ENCODE data around the gene SHC4. TPM values are rescaled to one million over a fixed set of nuclear protein-coding genes. Genes with fewer than 3 reads are reported as not detected.

SHC4 gene, protein sequence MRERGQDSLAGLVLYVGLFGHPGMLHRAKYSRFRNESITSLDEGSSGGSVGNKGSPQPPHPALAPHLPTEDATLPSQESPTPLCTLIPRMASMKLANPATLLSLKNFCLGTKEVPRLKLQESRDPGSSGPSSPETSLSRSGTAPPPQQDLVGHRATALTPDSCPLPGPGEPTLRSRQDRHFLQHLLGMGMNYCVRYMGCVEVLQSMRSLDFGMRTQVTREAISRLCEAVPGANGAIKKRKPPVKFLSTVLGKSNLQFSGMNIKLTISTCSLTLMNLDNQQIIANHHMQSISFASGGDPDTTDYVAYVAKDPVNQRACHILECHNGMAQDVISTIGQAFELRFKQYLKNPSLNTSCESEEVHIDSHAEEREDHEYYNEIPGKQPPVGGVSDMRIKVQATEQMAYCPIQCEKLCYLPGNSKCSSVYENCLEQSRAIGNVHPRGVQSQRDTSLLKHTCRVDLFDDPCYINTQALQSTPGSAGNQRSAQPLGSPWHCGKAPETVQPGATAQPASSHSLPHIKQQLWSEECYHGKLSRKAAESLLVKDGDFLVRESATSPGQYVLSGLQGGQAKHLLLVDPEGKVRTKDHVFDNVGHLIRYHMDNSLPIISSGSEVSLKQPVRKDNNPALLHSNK
- total RNA-seq (1 to 10 TPM in 1 of 5 experiments, not detected in 4; 1.2 TPM), polyA plus RNA-seq (not detected), total RNA-seq (0.40 reads per million)

DNA sequence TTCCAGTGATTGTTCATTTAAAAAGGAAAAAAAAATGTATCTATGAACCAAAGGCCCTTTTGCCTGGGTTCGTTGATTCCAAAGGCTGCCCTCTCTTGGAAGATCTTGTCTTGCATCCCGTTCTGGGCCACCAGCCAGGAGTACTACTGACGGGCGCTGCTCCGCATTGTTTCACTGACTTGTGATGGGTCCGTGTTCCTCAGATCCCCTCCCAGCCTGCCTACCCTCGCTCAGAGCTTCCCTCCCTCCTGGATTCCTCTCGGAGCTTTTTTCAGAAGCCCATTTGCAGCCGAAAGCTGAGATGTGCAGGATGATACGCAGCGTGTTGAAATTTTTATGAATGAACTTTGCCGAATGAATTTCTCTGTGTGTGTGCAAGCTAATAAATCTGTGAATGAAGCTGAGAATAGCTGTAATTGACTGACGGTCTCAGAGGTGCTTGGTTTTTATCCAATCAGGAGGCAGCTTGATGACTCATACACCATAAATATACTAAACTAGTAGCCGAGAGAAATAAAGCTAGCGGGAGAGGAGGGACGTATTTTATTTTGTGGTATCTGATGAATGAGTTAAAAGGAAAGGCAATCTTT is at the start of gene SHC4:
TSS of gene SHC4 (minus strand) at position 396 of the 590 bp plus-strand sequence. CDS start 904 bp downstream, outside the sequence.
- peak within 1 kb of the TSS in 3 of 9 donors; percentile 41 to 68 (median 56) for H3K27ac Mint-ChIP-seq
- ATAC-seq, result peak; percentile 64

DNA sequence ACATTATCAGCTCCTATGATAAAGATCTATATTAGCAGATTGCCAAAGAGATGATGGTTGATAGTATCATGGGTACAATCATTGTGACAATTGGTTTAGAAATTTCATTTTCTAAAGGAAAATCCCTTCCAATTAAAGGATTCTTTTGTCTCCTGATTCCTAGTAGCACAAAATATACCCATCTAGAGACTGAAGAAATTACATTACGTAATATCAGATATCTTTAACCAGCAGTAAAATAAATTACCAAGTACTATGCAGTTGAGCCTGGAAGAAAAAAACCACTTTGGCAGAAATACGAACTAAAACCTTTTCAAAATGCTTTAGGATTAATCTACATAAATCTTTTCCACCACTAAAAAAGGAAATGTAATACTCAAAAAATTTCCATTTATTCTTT is 35.6 kb upstream of the SHC4 start:
- Mint-ChIP-seq H3K27me3 (no peaks in the 10 kb centered on the region), H3K36me3 (peaks cover 17 to 69% (median 47%) of the 10 kb centered on the region in 5 donors), H3K9me3 (peaks cover 0 to 17% (median 2%) of the 10 kb centered on the region in 11 donors), H3K4me3 (no peak overlapping the region), H3K4me1 (peaks cover 0 to 3% (median 0%) of the 10 kb centered on the region in 7 donors), H3K27ac (no peak overlapping the region)
- Histone ChIP-seq H3K9me3 (ENCODE audit: control insufficient read depth in 2 of 3, low read length in 3 of 3) (no peaks in the 10 kb centered on the region), H3K4me3 (ENCODE audit: low read length) (no peak overlapping the region), H3K27ac (ENCODE audit: low read depth, low read length) (no peak overlapping the region), H3K4me1 (ENCODE audit: control insufficient read depth in 2 of 2, insufficient read depth in 2 of 2, low read length in 2 of 2) (no peaks in the 10 kb centered on the region), H3K27me3 (ENCODE audit: control insufficient read depth in 2 of 2, insufficient read depth in 2 of 2, low read length in 2 of 2) (no peaks in the 10 kb centered on the region), H3K36me3 (ENCODE audit: control insufficient read depth in 2 of 3, insufficient read depth in 3 of 3, low read length in 3 of 3) (peaks cover 6 to 52% (median 8%) of the 10 kb centered on the region in 3 experiments)
- POLR2A ChIA-PET, result no interaction called here
- CTCF ChIA-PET, result no interaction called here
- DNase-seq, result no peak
- ATAC-seq, result no peak
- intact Hi-C loops (cut with micrococcal nuclease), result no loop called here

More for the DNA sequence above, at the start of gene SHC4:
- H3K27me3 ChIP-seq (ENCODE audit: control insufficient read depth in 2 of 2, insufficient read depth in 2 of 2, low read length in 2 of 2), result peaks cover 0 to 18% of the 10 kb centered on the region in 2 donors
- peak within 1 kb of the TSS; percentile 68 to 91 (median 84) for H3K4me3 Mint-ChIP-seq
- H3K4me1 Mint-ChIP-seq, result peaks cover 15 to 41% (median 21%) of the 10 kb centered on the region in 7 donors
- H3K36me3 ChIP-seq (ENCODE audit: control insufficient read depth in 2 of 3, insufficient read depth in 3 of 3, low read length in 3 of 3), result no peaks in the 10 kb centered on the region
- intact Hi-C loops (cut with micrococcal nuclease), result loop anchor here in 1 of 2 donors (2.0 to 10.0 kb wide), 5 partner anchors 36 to 1391 kb away; partner anchors contain the start of genes CEP152, DUT and GABPB1
- peak in 4 of 9 donors; percentile 21 to 37 (median 32) for DNase-seq
- ChIA-PET CTCF (interaction anchor here (1.2 to 3.0 kb wide), 2 partner anchors 12 to 101 kb away, joined by 3 to 16 read pairs; no protein-coding TSS in a partner anchor), POLR2A (interaction anchor here (0.7 kb wide), 1 partner anchor 215 kb away, joined by 3 read pairs; no protein-coding TSS in a partner anchor)
- H3K4me3 ChIP-seq (ENCODE audit: low read length), result peak within 1 kb of the TSS; percentile 58
- no peak within 1 kb of the TSS for H3K27ac ChIP-seq (ENCODE audit: low read depth, low read length)
- peaks cover 0 to 3% (median 0%) of the 10 kb centered on the region in 11 donors for H3K9me3 Mint-ChIP-seq
- peaks cover 13 to 65% (median 44%) of the 10 kb centered on the region in 5 donors for H3K27me3 Mint-ChIP-seq
- peaks cover 17 to 23% of the 10 kb centered on the region in 2 donors for H3K4me1 ChIP-seq (ENCODE audit: control insufficient read depth in 2 of 2, insufficient read depth in 2 of 2, low read length in 2 of 2)
- H3K9me3 ChIP-seq (ENCODE audit: control insufficient read depth in 2 of 3, low read length in 3 of 3), result no peaks in the 10 kb centered on the region
- peaks cover 0 to 7% (median 0%) of the 10 kb centered on the region in 5 donors for H3K36me3 Mint-ChIP-seq

DNA sequence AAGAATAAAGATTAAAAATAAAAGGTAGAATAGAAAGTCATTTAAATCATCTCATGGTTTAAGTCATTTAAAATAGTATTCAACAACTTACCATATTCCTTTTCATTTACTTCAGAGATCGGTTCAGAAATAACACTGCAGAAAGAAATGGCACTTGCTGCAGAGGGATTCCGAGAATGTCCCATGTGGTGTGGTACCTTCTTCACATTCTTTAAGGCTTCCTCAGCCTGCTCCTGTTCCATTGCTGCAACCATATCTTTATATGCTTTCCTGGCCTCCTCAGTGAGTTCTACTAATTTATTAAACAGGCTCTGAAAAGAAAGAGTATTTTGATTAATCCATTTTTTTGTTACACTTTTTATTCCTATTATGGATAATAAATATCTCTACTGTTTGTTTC is 32.6 kb upstream of the SHC4 start:
- peaks cover 6 to 76% (median 13%) of the 10 kb centered on the region in 3 experiments for H3K36me3 ChIP-seq (ENCODE audit: control insufficient read depth in 2 of 3, insufficient read depth in 3 of 3, low read length in 3 of 3)
- peaks cover 18 to 72% (median 41%) of the 10 kb centered on the region in 5 donors for H3K36me3 Mint-ChIP-seq
- H3K27ac ChIP-seq (ENCODE audit: low read depth, low read length), result no peak overlapping the region
- CTCF ChIA-PET, result no interaction called here
- DNase-seq (no peak), ATAC-seq (no peak)
- no peaks in the 10 kb centered on the region for H3K9me3 Mint-ChIP-seq
- no peaks in the 10 kb centered on the region for H3K27me3 ChIP-seq (ENCODE audit: control insufficient read depth in 2 of 2, insufficient read depth in 2 of 2, low read length in 2 of 2)
- peaks cover 0 to 3% (median 0%) of the 10 kb centered on the region in 7 donors for H3K4me1 Mint-ChIP-seq
- no peak overlapping the region for H3K4me3 ChIP-seq (ENCODE audit: low read length)
- POLR2A ChIA-PET, result no interaction called here
- H3K27me3 Mint-ChIP-seq, result no peaks in the 10 kb centered on the region
- intact Hi-C loops (cut with micrococcal nuclease), result no loop called here
- no peak overlapping the region for H3K4me3 Mint-ChIP-seq
- H3K27ac Mint-ChIP-seq, result no peak overlapping the region
- H3K9me3 ChIP-seq (ENCODE audit: control insufficient read depth in 2 of 3, low read length in 3 of 3), result no peaks in the 10 kb centered on the region
- no peaks in the 10 kb centered on the region for H3K4me1 ChIP-seq (ENCODE audit: control insufficient read depth in 2 of 2, insufficient read depth in 2 of 2, low read length in 2 of 2)

DNA sequence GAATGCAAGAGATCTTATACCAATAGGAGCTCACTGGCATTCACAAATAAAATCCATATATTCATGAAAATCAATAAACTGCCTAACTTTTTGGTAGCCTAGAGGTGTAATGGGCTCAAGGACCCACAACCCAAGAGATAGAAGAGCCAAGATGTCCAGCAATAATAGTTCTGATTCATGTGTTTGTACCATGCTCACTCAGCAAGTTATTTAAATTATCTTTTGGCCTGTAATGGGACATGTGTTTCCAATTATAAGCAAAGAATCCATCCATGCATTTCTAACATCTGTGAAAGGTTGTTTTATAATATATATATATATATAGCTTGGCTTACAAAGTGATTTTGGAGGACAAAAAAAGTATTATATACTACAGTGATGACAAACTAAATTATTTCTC is 29.7 kb upstream of the SHC4 start:
- Histone ChIP-seq H3K36me3 (ENCODE audit: control insufficient read depth in 2 of 3, insufficient read depth in 3 of 3, low read length in 3 of 3) (peaks cover 6 to 57% (median 13%) of the 10 kb centered on the region in 3 experiments), H3K27me3 (ENCODE audit: control insufficient read depth in 2 of 2, insufficient read depth in 2 of 2, low read length in 2 of 2) (no peaks in the 10 kb centered on the region), H3K4me1 (ENCODE audit: control insufficient read depth in 2 of 2, insufficient read depth in 2 of 2, low read length in 2 of 2) (no peaks in the 10 kb centered on the region), H3K9me3 (ENCODE audit: control insufficient read depth in 2 of 3, low read length in 3 of 3) (no peaks in the 10 kb centered on the region), H3K4me3 (ENCODE audit: low read length) (no peak overlapping the region), H3K27ac (ENCODE audit: low read depth, low read length) (no peak overlapping the region)
- Mint-ChIP-seq H3K27ac (peak overlapping the region in 1 of 9 donors; percentile 32), H3K36me3 (peaks cover 18 to 57% (median 37%) of the 10 kb centered on the region in 5 donors), H3K27me3 (no peaks in the 10 kb centered on the region), H3K4me3 (no peak overlapping the region), H3K4me1 (no peaks in the 10 kb centered on the region), H3K9me3 (no peaks in the 10 kb centered on the region)
- ATAC-seq, result no peak
- ChIA-PET CTCF (no interaction called here), POLR2A (no interaction called here)
- no peak for DNase-seq
- intact Hi-C loops (cut with micrococcal nuclease), result no loop called here

DNA sequence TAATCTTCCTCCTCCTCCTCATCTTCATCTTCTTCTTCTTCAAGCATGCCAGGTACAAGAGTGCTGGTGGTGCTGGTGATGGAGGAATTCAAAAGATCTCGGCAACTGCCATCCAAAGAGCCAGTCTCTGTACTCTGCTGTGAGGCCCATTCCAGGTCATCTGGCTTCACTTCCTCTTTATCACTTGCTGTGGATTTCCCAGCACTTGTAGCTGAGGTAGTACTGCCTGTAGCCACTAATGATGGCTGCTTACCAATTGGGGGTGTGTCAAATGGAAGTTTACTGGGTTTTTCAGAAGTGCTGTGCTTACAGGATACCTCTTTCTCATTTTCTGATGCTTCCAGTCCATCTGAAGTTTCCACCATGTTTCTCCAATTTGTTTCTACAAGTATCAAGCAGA is 28.8 kb upstream of the SHC4 start:
- Histone ChIP-seq H3K36me3 (ENCODE audit: control insufficient read depth in 2 of 3, insufficient read depth in 3 of 3, low read length in 3 of 3) (peaks cover 6 to 50% (median 13%) of the 10 kb centered on the region in 3 experiments), H3K27me3 (ENCODE audit: control insufficient read depth in 2 of 2, insufficient read depth in 2 of 2, low read length in 2 of 2) (no peaks in the 10 kb centered on the region), H3K9me3 (ENCODE audit: control insufficient read depth in 2 of 3, low read length in 3 of 3) (no peaks in the 10 kb centered on the region), H3K4me1 (ENCODE audit: control insufficient read depth in 2 of 2, insufficient read depth in 2 of 2, low read length in 2 of 2) (no peaks in the 10 kb centered on the region), H3K4me3 (ENCODE audit: low read length) (no peak overlapping the region), H3K27ac (ENCODE audit: low read depth, low read length) (no peak overlapping the region)
- ChIA-PET CTCF (no interaction called here), POLR2A (no interaction called here)
- intact Hi-C loops (cut with micrococcal nuclease), result no loop called here
- no peaks in the 10 kb centered on the region for H3K4me1 Mint-ChIP-seq
- H3K9me3 Mint-ChIP-seq, result no peaks in the 10 kb centered on the region
- DNase-seq, result no peak
- peaks cover 18 to 55% (median 37%) of the 10 kb centered on the region in 5 donors for H3K36me3 Mint-ChIP-seq
- peak; percentile 52 for ATAC-seq
- H3K27me3 Mint-ChIP-seq, result no peaks in the 10 kb centered on the region
- peak overlapping the region in 2 of 9 donors; percentile 32 to 57 for H3K27ac Mint-ChIP-seq
- no peak overlapping the region for H3K4me3 Mint-ChIP-seq

DNA sequence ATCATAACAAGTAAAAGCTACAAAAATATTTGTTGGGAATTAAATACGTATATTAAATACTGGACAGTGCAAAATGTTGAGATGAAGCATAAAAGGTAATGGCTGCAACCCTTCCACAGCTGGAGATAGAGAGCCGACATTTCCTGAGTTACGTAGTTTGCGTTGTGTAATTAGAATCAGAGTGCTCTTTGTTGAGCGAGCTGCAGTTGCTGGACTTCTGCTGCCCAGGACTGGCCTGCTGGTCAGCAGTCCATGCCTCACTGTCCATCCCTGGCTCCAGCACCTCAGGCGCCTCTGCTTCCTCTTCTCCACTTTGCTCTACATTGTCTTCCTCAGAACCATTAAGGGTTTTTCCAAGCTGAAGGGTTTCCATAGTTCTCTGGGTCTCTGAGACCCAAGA is 28.4 kb upstream of the SHC4 start:
- ATAC-seq (no peak), DNase-seq (no peak)
- no peak overlapping the region for H3K27ac Mint-ChIP-seq
- ChIA-PET POLR2A (no interaction called here), CTCF (interaction anchor here (0.6 to 1.3 kb wide), 2 partner anchors 16 to 29 kb away, joined by 3 read pairs; no protein-coding TSS in a partner anchor)
- no peaks in the 10 kb centered on the region for H3K9me3 Mint-ChIP-seq
- Histone ChIP-seq H3K9me3 (ENCODE audit: control insufficient read depth in 2 of 3, low read length in 3 of 3) (no peaks in the 10 kb centered on the region), H3K27me3 (ENCODE audit: control insufficient read depth in 2 of 2, insufficient read depth in 2 of 2, low read length in 2 of 2) (no peaks in the 10 kb centered on the region), H3K27ac (ENCODE audit: low read depth, low read length) (no peak overlapping the region), H3K4me1 (ENCODE audit: control insufficient read depth in 2 of 2, insufficient read depth in 2 of 2, low read length in 2 of 2) (no peaks in the 10 kb centered on the region), H3K36me3 (ENCODE audit: control insufficient read depth in 2 of 3, insufficient read depth in 3 of 3, low read length in 3 of 3) (peaks cover 3 to 45% (median 9%) of the 10 kb centered on the region in 3 experiments), H3K4me3 (ENCODE audit: low read length) (no peak overlapping the region)
- peaks cover 15 to 50% (median 34%) of the 10 kb centered on the region in 5 donors for H3K36me3 Mint-ChIP-seq
- H3K4me3 Mint-ChIP-seq, result no peak overlapping the region
- intact Hi-C loops (cut with micrococcal nuclease), result no loop called here
- H3K27me3 Mint-ChIP-seq, result no peaks in the 10 kb centered on the region
- no peaks in the 10 kb centered on the region for H3K4me1 Mint-ChIP-seq
